ENCODE data around the gene DESI2.
"Not testable (repeated sequence)": the region's sequence is repeated elsewhere in the genome, so short reads cannot be mapped to it uniquely, and the experiment has no call there.

The DESI2 gene

DNA sequence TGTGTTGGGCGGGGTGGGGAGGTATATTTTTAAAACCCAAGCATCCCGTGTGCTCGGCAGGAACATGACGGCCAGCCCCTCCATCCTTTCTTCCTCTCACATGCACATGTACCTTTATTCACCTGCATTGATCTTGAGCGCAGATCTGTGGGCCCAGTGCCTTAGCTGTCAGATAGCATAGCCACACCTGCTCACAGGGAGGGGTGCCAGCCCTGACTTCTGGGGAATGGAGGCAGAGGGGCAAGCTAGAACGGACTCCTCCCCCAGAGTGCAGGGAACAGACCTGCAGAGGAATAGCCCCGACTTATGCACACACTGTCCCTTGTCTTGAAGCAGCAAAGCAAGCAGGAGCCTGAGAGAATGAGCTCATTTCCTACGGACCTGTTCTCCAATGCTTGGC lies 56.1 kb downstream of the DESI2 start:
- DNase-seq: no peak

- no peak for DNase-seq
Observed at GRCh38 chr1:244709476-244710368, 56.8 kb downstream of the DESI2 start.

DNA sequence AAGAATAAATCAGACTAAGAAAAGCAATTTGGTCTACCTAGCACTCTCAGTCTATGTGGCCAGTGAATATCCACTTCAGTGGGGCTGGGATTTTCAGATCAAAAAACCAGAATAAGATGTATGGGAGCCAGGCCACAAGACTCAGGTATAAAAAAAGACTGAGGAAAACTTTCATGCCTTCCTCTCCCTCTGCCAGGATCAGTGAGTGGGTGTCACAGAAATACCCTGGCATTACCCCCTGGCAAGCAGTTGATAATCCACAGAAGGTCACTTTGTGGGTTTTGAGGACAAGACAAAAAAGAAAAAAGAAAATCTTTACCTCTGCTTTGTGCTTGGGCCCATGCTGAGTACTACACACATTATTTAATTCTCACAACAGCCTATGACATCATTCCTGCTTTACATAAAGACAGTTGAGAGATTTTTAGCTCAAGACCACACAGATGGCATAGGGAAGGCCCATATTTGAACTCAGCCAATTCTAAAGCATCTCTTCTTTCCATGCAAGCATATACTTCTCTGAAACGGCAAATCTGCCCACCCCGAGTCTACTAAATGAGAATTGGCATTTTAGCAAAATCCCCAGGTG lies 57.6 kb downstream of the DESI2 start:
- DNase-seq: no peak

- DNase-seq: no peak
Observed at GRCh38 chr1:244712669-244713068, 59.7 kb downstream of the DESI2 start.

GRCh38 chr1:244713332-244713731 lies 60.4 kb downstream of the DESI2 start:
- DNase-seq: no peak

DNA sequence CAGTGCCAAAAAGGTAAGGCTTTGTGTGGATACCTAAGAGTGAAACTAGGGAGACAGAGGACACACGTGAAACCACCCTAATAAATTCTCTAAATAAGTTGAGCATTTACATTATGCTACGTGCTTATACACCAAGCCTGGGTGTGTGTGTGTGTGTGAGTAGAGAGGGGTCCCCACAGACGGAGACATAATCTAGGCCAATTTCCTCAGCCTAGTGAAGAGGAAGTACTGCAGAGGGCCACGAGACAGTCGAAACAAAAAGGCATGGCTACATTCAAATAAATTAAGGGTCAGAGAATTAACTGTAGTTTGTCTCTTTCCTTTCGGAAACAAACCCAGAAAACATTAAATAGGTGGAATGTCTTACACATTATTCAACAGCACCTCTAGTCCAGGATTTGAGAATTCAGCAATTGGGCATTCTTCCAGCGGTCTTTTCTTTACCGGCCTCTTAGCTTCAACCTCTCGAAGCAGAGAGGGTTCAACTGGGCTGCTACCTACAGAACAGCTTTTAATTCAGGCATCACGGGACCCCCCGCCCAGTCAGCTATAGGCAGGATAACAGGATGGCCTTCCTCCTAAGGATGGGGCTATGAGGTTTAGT lies 75.0 kb downstream of the DESI2 start:
- no peak for DNase-seq

- no peak for DNase-seq
Observed at GRCh38 chr1:244730153-244730933, 77.4 kb downstream of the DESI2 start.

DNA sequence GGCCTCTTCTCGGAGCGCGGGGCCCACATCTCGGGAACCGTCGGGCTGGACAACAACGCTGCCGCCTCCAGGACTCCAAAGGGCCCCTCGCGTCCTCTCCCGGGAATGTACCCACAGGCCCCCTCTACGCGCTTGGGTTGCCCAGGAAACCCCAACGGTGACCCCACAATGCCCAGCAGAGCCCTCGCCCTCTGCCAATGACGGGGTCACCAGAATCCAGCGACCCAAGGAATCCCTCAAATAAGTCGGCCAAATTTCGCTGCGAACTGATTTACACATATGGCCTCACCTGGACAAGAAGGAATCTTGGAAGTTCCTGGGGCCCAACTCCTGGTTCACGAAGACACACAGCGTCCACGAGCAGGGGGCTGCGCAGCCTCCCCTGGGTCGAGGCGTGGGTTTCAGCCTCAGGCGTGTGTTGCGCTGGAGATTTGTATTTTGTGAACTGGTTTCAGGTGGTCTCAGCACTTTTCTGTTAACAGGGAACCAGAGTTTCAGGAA lies 78.1 kb downstream of the DESI2 start:
- no peak for DNase-seq

- DNase-seq: no peak
Observed at GRCh38 chr1:244731651-244732050, 78.7 kb downstream of the DESI2 start.

DNA sequence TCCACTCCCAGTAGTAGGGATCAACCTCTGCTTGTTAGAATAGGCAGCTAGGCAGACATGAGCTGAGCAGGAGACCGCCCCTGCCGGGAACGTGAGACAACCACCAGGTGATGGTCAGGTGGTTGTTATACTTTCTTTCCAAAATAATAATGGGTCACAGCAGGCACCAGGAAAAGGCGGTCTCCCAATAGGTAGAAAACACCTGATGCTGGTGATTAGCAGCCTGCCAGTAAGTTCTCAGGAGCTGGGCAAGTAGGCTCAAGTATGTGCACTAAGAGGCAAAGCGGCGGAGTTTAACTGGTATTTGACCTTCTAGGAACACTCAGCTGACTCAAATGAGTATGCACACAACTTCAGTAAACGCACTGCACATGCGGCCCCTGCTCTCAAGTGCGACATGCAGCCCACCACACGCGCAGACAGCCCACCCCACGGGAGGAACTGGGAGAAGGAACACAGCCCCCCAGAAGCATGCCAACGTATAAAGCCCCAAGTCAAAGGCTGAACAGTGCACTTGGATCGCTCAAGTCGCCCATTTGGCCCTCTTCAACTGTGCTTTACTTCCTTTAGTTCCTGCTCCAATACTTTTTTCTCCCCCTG lies 80.0 kb downstream of the DESI2 start:
- DNase-seq: no peak

GRCh38 chr1:244735404-244735803 lies 82.5 kb downstream of the DESI2 start:
- no peak for DNase-seq

DNA sequence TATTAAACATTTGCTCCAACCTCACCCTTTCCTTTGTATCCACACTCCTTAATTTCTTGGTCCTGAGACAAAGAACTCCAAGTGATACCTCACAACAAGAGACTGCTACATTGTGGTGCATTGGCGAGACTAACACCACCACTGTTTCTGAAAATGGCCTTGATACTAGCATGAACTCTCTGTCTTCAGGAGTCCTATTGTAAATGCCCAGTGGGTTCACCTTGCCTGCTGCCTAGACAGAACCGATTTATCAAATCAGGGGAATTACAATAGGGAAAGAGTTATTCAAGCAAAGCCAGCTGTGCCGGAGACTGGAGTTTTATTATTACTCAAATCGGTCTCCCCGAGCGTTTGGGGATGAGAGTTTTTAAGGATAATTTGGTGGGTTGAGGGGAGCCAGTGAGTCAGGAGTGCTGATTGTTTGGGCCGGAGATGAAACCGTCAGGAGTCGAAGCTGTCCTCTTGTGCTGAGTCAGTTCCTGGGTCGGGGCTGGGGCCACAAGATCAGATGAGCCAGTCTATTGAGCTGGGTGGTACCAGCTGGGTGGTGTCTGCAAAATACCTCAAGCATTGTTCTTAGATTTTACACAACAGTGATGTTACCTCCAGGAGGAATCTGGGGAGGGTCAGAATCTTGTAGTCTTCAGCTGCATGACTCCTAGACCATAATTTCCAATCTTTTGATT lies 83.1 kb downstream of the DESI2 start:
- no peak for DNase-seq

DNA sequence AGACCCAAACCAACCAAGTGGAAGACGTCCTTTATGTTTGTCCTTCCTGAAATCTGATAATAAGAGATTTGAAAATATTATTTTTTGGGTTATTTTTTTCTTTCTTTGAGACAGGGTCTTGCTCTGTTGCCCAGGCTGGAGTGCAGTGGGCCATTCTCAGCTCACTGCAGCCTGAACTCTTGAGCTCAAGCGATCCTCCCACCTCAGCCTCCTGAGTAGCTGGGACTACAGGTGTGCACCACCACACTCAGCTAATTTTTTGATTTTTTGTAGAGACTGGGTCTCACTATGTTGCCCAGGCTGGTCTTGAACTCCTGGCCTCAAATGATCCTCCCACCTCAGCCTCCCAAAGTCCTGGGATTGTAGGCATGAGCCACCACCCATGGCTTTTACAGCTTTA lies 86.2 kb downstream of the DESI2 start:
- not testable (repeated sequence) for DNase-seq

- DNase-seq: not testable (repeated sequence)
Observed at GRCh38 chr1:244740027-244740617, 87.2 kb downstream of the DESI2 start.

GRCh38 chr1:244741692-244742091 lies 88.8 kb downstream of the DESI2 start:
- DNase-seq: no peak

DNA sequence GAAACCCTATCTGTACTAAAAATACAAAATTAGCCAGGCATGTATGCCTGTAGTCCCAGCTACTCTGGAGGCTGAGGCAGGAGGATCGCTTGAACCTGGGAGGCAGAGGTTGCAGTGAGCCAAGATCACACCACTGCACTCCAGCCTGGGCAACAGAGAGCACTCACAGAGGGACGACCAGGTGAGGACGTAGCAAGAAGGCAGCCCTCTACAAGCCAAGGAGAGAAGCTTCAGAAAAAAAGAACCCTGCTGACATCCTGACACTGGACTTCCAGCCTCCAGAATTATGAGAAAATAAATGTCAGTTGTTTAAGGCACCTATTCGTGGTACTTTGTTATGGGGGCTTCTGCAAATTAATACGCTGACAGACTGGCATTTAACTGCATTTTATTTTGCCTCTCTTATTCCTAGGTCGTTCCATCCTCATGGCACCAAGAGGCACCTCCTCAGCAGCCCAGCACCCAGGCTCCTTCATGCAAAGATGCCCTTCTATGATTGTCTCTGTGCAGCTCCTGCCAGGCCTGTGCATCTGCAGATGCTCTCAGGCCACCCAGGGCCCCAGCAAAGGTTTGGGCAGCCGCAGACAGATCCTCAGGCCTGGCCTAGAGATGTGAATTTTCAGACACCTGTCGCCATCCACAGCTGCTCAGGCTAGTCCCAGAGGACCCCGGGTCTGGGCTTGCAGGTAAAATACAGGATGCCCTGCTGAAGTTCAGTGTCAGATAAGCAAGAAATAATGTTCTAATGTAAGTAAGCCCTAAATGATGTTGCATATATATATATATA lies 96.5 kb downstream of the DESI2 start:
- DNase-seq: no peak

DNA sequence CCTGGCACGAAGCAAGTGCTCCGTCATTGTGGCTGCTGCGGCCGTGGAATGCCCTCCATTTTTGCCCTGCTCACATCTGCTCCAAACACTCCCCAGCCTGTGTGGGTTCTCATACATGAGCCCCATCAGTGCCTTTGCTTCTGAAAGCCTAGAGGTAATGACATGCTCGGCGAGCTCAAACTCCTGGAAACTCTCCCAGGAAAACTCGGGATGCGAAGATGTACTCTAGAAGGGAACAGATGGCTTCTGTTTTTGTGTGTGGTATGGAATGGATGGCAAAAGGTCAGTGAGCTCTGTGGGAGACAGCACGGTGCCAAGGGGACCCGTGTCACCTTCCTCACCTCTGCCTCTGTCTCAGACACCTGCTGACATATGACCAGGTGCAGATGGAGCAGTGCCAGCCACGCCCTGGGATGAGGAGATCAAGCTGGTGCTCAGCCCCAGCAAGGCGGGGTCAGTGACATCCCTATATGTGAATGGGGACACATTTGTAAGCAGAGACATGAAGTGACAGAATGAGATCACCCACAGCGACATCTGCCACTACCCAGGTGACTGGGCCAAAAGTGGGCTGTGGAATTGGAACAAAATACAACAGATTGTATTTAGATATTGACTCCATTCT lies 98.5 kb downstream of the DESI2 start:
- DNase-seq: no peak

GRCh38 chr1:244755673-244756072 lies 102.7 kb downstream of the DESI2 start:
- DNase-seq: no peak

- no peak for DNase-seq
Observed at GRCh38 chr1:244757091-244757939, 104.4 kb downstream of the DESI2 start.
